Small intestine (tissue), 7 donors: Measurements from ENCODE around the gene BBX. TPM values are rescaled to one million over a fixed set of nuclear protein-coding genes. Genes with fewer than 3 reads are reported as not detected.
A peak's percentile ranks its signal among the peaks of the same experiment; 100 is the strongest.

ENCODE experiments used
- DNase-seq, 2 donors: peaks; one replicate each; pipeline versions ENCODE4 v3.0.0 to v3.0.0-alpha.2; 2013
- FAIRE-seq: peaks from 2 replicates; lab custom pipeline; 2012; peaks lifted over from hg19 to GRCh38; lab: Jason Lieb, UNC
- H3K27ac ChIP-seq, 3 donors: one replicate each; pipeline ENCODE4 v1.5.1; 2013; ENCODE audit warnings: low read length in 2 of 3, mild to moderate bottlenecking in 2 of 3, control low read depth in 1 of 3, inconsistent platforms in 1 of 3, low read depth in 1 of 3, moderate library complexity in 1 of 3
- H3K27me3 ChIP-seq, 3 donors: one replicate each; pipeline ENCODE4 v1.6.1; 2013; ENCODE audit warnings: low read length in 3 of 3, inconsistent platforms in 1 of 3; ENCODE audit not compliant: control insufficient read depth in 3 of 3, insufficient read depth in 3 of 3
- H3K36me3 ChIP-seq, 3 donors: one replicate each; pipeline ENCODE4 v1.6.1; 2013; ENCODE audit warnings: low read length in 3 of 3, inconsistent platforms in 1 of 3, low read depth in 1 of 3, mild to moderate bottlenecking in 1 of 3, moderate library complexity in 1 of 3; ENCODE audit not compliant: control insufficient read depth in 3 of 3, insufficient read depth in 2 of 3
- H3K4me1 ChIP-seq, 3 donors: one replicate each; pipeline ENCODE4 v1.6.1; 2013; ENCODE audit warnings: low read length in 2 of 3, inconsistent platforms in 1 of 3, low read depth in 1 of 3, mild to moderate bottlenecking in 1 of 3, moderate library complexity in 1 of 3; ENCODE audit not compliant: control insufficient read depth in 3 of 3, insufficient read depth in 2 of 3
- H3K4me3 ChIP-seq, 3 donors: one replicate each; pipeline ENCODE4 v1.5.1; 2013; ENCODE audit warnings: low read length in 3 of 3, control low read depth in 1 of 3, inconsistent platforms in 1 of 3, low read depth in 1 of 3, mild to moderate bottlenecking in 1 of 3, moderate library complexity in 1 of 3
- H3K9me3 ChIP-seq, 2 donors: one replicate each; pipeline ENCODE4 v1.6.1; 2013; ENCODE audit warnings: low read depth in 1 of 2, low read length in 1 of 2; ENCODE audit not compliant: control insufficient read depth in 2 of 2, insufficient read depth in 1 of 2
- WGBS, 3 donors: extraction: QIAGEN DNeasy Blood & Tissue Kit; methylation state at CpG; one replicate each; pipeline ENCODE4 v1.1.7; 2013; 5-methylcytosine and 5-hydroxymethylcytosine counted together
- polyA plus RNA-seq, 4 donors: library from polyadenylated mRNA; stranded (reverse) in 3 of 4; unstranded in 1 of 4; fragments of 200-250 nt in 3 of 4; fragments of 120-200 nt in 1 of 4; gene quantifications; one replicate each; pipeline versions ENCODE4 v1.2.1 to v1.2.3, GENCODE V29; 2013
- donor health status: healthy with polysubstance abuse.
- donor health status: control.
- donor health status: control.
- donor health status: Bipolar disorder and iron deficiency.
- donor health status: healthy.

The BBX gene
- polyA plus RNA-seq, 4 donors, result 3.5 to 33.6 (median 6.3) TPM

GRCh38 chr3:107790612-107791011 lies 267.9 kb downstream of the BBX start:
- H3K27ac ChIP-seq, result no peak overlapping the region
- peaks cover 0 to 7% (median 5%) of the 10 kb centered on the region in 3 donors for H3K36me3 ChIP-seq
- no peak for FAIRE-seq
- WGBS, 3 donors, result 91 to 96% (median 95%) methylated on average over 6 of the region's 6 CpGs
- H3K9me3 ChIP-seq, result peaks cover 0 to 3% of the 10 kb centered on the region in 2 donors
- no peaks in the 10 kb centered on the region for H3K4me1 ChIP-seq
- no peak overlapping the region for H3K4me3 ChIP-seq
- no peak for DNase-seq
- no peaks in the 10 kb centered on the region for H3K27me3 ChIP-seq

GRCh38 chr3:107791027-107791426 lies 268.3 kb downstream of the BBX start:
- no peak for DNase-seq
- H3K27me3 ChIP-seq, result no peaks in the 10 kb centered on the region
- peaks cover 0 to 3% of the 10 kb centered on the region in 2 donors for H3K9me3 ChIP-seq
- H3K4me1 ChIP-seq, result no peaks in the 10 kb centered on the region
- no peak overlapping the region for H3K27ac ChIP-seq
- no peak for FAIRE-seq
- no peak overlapping the region for H3K4me3 ChIP-seq
- 85 to 93% (median 89%) methylated on average over 1 of the region's 1 CpG for WGBS, 3 donors
- H3K36me3 ChIP-seq, result peaks cover 0 to 7% (median 5%) of the 10 kb centered on the region in 3 donors

- no peak overlapping the region for H3K4me3 ChIP-seq
- H3K27me3 ChIP-seq, result no peaks in the 10 kb centered on the region
- no peak overlapping the region for H3K27ac ChIP-seq
- FAIRE-seq (no peak), DNase-seq (no peak)
- H3K4me1 ChIP-seq, result no peaks in the 10 kb centered on the region
- H3K9me3 ChIP-seq, result peaks cover 0 to 3% of the 10 kb centered on the region in 2 donors
- H3K36me3 ChIP-seq, result peaks cover 0 to 7% (median 5%) of the 10 kb centered on the region in 3 donors
- 77 to 90% (median 83%) methylated on average over 7 of the region's 7 CpGs for WGBS, 3 donors
These were observed 268.7 kb downstream of the BBX start for GRCh38 chr3:107791450-107791849.

GRCh38 chr3:107794664-107795443 lies 272.1 kb downstream of the BBX start:
- no peak overlapping the region for H3K27ac ChIP-seq
- no peak overlapping the region for H3K4me3 ChIP-seq
- peaks cover 0 to 4% (median 0%) of the 10 kb centered on the region in 3 donors for H3K4me1 ChIP-seq
- peaks cover 3 to 16% (median 4%) of the 10 kb centered on the region in 3 donors for H3K36me3 ChIP-seq
- FAIRE-seq (no peak), DNase-seq (no peak)
- WGBS, 3 donors, result 82 to 95% (median 93%) methylated on average over 8 of the region's 8 CpGs
- H3K9me3 ChIP-seq, result peaks cover 0 to 3% of the 10 kb centered on the region in 2 donors
- H3K27me3 ChIP-seq, result no peaks in the 10 kb centered on the region

GRCh38 chr3:107795514-107796094 lies 272.8 kb downstream of the BBX start:
- peaks cover 0 to under 1% of the 10 kb centered on the region in 2 donors for H3K9me3 ChIP-seq
- no peaks in the 10 kb centered on the region for H3K27me3 ChIP-seq
- WGBS, 3 donors, result 85 to 100% (median 100%) methylated on average over 3 of the region's 3 CpGs
- H3K36me3 ChIP-seq, result peaks cover 3 to 16% (median 4%) of the 10 kb centered on the region in 3 donors
- DNase-seq (no peak), FAIRE-seq (no peak)
- no peak overlapping the region for H3K4me3 ChIP-seq
- peaks cover 0 to 4% (median 0%) of the 10 kb centered on the region in 3 donors for H3K4me1 ChIP-seq
- H3K27ac ChIP-seq, result no peak overlapping the region

- peaks cover 7 to 16% (median 11%) of the 10 kb centered on the region in 3 donors for H3K36me3 ChIP-seq
- DNase-seq (peak; percentile 45 to 80), FAIRE-seq (peak; percentile 93)
- H3K4me1 ChIP-seq, result peaks cover 0 to 4% (median 0%) of the 10 kb centered on the region in 3 donors
- H3K9me3 ChIP-seq, result no peaks in the 10 kb centered on the region
- H3K27me3 ChIP-seq, result no peaks in the 10 kb centered on the region
- H3K27ac ChIP-seq, result no peak overlapping the region
- no peak overlapping the region for H3K4me3 ChIP-seq
These were observed 274.0 kb downstream of the BBX start for GRCh38 chr3:107796791-107797190.

- Histone ChIP-seq H3K36me3 (peaks cover 7 to 19% (median 11%) of the 10 kb centered on the region in 3 donors), H3K4me3 (no peak overlapping the region), H3K4me1 (peaks cover 0 to 4% (median 0%) of the 10 kb centered on the region in 3 donors), H3K27me3 (no peaks in the 10 kb centered on the region), H3K27ac (no peak overlapping the region), H3K9me3 (no peaks in the 10 kb centered on the region)
- 95 to 100% (median 96%) methylated on average over 1 of the region's 1 CpG for WGBS, 3 donors
- DNase-seq (no peak), FAIRE-seq (no peak)
These were observed 274.8 kb downstream of the BBX start for GRCh38 chr3:107797586-107797985.

- Histone ChIP-seq H3K4me3 (no peak overlapping the region), H3K27me3 (no peaks in the 10 kb centered on the region), H3K9me3 (no peaks in the 10 kb centered on the region), H3K27ac (no peak overlapping the region), H3K36me3 (peaks cover 7 to 21% (median 11%) of the 10 kb centered on the region in 3 donors), H3K4me1 (peaks cover 0 to 4% (median 0%) of the 10 kb centered on the region in 3 donors)
- WGBS, 3 donors, result 89 to 94% (median 92%) methylated on average over 3 of the region's 3 CpGs
- no peak for DNase-seq
- FAIRE-seq, result no peak
These were observed 275.6 kb downstream of the BBX start for GRCh38 chr3:107798381-107798780.
